ENCODE results near the gene RALGPS1.

DNA sequence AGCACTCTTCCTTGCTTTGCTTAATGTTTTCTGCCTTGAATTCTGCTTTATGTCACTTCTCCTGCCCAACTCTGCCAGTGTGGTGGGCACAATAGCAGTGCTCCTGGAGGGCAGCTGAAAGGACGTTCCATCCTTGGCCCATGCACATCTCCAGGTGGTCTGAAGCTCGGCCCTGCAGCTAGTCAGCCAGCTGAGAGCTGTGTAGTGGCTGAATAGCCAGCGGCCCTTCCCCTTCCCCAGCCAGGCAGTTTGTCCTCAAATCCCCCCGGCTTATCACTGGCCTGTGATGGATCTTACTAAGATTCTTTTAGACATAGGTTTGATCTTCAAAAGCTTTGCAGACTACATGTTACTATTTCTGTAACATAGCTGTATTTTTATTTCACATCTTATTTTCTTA, 250.5 kb downstream of the RALGPS1 start:
- TF ChIP-seq, protein P1, sequence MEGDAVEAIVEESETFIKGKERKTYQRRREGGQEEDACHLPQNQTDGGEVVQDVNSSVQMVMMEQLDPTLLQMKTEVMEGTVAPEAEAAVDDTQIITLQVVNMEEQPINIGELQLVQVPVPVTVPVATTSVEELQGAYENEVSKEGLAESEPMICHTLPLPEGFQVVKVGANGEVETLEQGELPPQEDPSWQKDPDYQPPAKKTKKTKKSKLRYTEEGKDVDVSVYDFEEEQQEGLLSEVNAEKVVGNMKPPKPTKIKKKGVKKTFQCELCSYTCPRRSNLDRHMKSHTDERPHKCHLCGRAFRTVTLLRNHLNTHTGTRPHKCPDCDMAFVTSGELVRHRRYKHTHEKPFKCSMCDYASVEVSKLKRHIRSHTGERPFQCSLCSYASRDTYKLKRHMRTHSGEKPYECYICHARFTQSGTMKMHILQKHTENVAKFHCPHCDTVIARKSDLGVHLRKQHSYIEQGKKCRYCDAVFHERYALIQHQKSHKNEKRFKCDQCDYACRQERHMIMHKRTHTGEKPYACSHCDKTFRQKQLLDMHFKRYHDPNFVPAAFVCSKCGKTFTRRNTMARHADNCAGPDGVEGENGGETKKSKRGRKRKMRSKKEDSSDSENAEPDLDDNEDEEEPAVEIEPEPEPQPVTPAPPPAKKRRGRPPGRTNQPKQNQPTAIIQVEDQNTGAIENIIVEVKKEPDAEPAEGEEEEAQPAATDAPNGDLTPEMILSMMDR (conservative IDR thresholded peaks at IDR 0.05; ENCODE audit: low read length) = no peak
- TF ChIP-seq EZH2phosphoT487 (IDR thresholded peaks at IDR 0.05; ENCODE audit: borderline replicate concordance, low read depth, low read length) = no peak

Data from OCI-LY7 (cell line).